GM21381 (cell line): ENCODE results near the gene ALDOB.

ENCODE experiments used
- ATAC-seq: cut with Tn5 transposase; IDR thresholded peaks from one replicate; pipeline ENCODE4 v1.9.1; 2021; ENCODE audit warnings: mild to moderate bottlenecking, moderate library complexity; ENCODE audit not compliant: unreplicated experiment

Gene ALDOB

DNA sequence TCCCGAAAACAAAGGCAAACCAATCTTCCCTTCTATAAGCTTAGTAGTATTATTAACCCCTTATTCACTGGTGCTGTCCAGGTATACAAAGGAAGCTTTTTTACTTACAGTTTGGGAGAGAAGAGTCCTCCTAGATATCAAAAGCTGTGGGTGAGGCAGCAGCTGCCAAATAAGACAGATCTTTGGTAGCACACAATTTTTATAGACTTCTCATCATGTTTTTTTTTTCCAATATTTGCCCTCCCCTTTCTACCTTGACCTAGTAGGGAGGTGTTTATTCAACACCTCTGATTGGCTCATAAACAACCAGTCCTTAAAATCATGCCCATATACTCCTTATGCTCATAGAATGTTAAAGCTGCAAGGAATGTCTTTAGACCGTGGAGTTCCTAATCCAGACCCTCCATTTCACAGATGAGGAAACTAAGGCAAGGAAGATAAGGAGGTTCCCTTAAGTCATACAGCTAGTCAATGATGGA, at the start of gene ALDOB:
Gene ALDOB, minus strand, starts transcription at position 174 of the 479 bp plus-strand sequence. CDS start 4,887 bp downstream, outside the sequence.
- no peak for ATAC-seq

DNA sequence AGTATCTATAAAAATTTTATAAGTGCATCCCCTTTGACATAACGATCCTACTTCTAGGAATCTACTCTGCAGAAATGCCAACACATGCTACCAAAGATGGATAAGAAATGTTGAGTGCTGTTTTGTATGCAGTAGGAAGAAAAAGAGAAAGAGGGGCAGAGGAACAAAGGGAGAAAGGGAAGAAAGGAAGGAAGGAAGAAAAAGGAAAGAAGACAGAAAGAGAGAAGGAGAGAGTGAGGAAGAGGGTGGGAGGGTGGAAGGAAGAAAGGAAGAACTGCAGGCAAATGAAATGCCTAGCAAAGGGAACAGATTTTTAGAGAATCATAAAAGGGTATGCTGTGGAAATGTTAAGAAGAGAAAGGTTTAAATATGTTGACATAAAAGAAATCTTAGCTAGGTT, 48.5 kb upstream of the ALDOB start:
- no peak for ATAC-seq

DNA sequence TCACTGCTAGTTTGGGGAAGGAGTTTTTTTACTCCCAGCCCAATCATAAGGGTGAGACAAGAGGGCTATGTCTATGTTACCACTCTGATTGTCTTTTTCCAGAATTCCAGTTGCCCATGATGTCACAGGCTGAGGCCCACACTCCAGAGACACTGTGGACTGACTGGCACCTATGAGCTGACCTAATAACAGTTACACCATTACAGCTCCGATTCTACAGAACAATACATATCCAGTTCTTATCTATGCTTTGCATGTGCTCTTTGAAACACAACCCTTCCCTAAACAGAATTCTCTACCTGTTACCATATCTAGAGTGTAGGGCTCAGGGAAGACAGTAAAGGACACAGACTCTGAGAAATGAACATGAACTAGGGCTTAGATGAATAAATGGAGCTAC, 45.7 kb upstream of the ALDOB start:
- ATAC-seq: no peak

DNA sequence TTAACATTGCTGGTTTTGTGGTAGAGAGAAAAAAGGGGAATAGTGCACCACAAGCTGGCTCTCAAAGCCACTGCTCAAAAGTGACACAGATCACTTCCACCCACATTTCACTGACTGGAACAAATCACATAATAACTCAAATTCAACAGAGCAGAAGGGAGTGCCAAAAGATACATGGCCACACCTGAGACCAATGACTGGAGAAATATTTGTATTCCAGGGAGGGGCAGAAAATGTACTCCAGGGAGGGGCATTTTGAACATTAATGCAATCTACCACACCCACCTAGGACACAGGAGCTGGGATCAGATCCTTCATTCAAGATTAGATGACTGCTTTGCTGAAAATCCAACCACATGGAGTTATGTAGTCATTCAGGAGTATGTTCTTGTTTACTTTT, 44.8 kb upstream of the ALDOB start:
- no peak for ATAC-seq

DNA sequence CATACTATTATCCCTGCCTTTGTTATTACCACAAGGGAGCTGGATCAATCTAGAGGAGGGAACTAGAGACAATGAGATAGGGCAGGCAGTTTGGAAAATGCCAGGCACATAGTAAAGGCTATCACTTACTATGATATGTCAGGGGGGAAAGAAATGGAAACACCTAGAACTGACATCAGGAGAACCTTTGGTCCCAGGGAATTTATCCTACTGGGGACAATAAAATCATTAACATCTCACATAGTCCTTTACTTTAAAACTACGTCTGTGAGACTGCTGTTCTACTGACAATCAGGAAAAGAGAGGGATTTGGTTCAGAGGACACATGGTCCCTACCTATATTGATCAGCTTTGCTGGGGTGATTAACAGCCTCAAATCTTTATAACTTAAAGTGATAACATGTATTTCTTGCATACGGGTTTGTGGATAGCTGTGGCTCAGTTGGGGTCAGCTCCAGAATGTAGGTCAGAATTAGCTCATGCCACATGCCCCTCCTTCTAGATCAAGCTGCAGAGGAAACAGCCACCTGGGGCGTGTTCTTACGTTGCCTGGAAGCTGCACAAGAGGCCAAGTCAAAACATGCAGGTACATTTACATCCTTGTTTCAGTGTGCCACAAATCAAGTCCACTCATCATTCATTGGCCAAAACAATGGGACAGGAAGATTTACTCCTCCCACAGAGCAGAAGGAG, 43.9 kb upstream of the ALDOB start:
- no peak for ATAC-seq

DNA sequence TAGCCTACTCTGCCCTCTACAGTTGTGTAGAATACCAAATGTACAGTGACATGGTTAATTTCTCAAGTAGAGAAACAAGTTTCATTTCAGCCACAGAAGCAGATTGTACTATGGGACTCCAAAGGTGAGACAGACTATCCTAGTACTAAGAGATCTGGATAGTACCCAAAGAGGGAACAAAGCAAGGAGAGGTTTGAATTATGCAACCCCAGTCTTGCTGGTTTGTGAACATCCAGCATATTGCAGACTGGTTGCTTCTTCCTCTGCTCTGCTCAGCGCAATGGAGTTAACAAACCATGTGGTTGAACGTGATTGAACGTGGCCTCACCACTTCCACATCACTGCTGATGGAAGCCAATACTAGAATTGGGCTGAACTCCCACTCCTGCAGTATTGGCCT, 43.3 kb upstream of the ALDOB start:
- no peak for ATAC-seq

DNA sequence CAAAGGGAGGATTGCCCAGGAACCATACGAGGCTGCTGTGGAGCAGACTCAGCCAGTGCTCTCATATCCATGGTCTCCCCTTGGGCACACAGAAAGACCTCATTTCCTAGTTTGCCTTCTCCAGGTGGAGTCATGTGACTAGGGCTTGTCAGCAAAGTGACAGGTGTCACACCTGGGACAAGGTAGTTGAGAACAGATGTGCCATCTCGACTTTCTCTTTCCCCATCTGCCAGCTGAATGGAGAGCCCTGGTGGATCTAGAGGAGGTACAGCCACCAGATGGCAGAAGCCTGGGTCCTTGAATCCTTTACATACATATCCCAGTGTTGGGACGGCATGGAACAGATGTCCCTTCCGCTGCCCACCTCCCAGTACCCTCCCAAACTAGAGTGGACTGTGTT, 42.9 kb upstream of the ALDOB start:
- no peak for ATAC-seq

DNA sequence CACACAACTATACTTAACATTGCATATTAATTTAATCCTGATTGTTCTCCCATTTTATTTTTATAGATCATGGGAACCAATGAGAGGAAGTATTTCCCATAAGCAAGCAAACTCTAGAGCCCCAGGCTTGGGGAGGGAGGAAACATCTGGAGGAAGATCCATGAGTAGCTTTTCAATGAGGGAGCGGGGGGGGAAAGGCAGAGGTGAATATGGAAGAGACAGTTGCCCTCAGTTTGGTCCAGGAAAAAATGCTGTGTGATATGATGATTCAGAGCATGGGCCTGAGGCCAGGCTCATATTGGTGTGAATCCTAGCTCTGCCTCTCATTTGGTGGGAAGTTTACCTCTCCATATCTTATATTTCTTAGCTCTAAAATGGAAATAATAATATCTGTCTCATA, 42.2 kb upstream of the ALDOB start:
- ATAC-seq: no peak

DNA sequence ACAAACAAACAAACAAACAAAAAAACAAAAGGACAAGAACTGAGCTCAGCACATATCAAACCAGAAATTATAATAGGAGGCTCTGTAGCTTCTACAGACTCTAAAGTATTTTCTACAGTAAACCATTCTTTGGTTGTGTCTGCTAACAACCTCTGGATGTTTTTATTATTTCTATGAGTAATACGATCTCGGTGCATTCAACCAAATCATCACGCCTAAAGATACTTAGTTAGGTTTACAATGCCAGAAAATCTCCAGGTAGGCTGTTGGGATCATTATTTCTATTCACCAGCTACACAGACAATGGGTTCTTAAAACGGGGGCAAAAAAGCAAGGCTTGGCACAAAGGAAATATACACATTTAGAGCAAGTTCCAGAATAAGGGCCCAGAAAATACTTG, 41.6 kb upstream of the ALDOB start:
- no peak for ATAC-seq

DNA sequence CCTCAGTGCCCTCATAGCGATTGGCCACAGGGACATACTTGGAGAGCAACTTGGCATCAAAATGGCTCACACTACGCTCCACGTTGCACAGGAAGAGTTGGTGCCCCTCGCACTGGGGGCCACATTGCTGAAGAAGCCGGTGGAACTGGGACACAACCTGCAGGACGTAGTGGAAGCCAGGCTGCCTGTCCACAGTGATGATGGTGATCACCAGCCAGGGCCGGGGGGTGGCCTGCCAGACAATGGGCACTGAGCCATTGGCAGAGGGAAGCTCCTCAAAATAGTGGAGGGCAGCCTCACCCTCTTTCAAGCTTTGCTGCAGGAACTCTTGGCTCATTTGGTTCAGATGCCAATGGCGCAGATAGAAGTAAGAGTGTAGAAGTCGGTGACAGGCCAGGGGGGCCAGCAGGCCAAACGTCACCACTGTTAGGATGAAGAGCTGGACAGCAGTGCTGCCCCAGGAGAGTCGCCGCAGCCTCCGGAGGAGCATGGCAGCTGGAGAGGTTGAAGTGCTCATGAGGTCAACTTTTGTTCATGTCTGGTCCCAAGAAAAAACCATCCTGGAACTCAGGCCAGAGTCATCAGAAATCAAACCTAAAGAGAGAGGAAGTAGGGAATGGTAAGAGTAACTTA, 41.1 kb upstream of the ALDOB start:
- ATAC-seq: no peak

DNA sequence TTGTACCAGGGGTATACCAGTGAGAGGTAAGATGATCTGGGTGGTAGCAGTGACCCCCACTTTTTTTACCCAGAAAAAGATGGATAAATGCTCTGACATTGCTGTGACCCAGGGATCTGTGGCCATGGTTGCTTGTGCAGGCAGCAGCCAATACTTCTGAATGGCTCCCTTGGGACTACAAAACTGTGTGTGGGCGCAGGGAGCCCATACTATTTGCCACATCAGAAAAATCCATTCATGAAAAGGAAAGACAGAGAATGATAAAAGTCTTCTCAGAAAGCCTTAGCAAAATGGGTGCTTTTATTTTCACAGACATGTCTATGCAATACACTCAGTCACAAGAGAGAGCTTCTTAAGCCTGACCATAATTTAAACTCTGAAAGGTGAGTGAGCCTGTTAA, 37.3 kb upstream of the ALDOB start:
- no peak for ATAC-seq

DNA sequence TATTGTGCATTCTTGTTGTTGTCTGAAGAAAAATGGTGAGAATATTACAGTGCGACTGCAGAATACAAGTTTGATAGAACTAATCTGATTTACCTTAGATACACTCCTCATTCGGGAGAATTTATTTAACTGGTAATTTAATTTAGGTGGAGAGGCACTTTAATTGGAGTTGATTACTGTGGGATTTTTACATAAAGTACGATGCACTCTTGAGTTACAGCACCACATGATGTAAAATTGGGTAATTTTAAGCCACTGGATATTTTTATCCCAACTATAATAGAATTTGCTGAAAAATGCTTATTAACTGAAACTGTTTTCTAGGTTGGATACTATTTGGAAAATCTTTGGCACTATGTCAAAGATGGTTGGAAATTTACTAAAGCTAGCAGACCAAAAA, 35.4 kb upstream of the ALDOB start:
- no peak for ATAC-seq

DNA sequence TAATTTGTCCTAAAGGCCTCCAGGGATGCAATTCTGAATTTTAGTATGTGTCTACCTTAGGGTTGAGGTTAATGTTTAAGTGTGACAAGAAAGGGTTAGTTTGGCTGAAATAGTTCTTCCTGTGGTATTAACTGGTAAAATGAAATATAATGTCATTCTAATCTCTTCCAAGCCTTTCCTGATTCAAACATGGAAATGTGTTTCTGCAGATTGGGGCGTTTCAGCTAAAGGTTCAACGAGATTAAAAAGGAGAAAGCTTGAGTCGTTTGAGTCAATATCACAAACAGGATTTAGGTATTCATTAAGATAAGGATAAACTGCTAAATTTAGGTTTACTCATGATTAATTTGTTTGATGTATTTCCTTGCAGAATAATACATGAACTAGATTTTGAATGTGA, 34.4 kb upstream of the ALDOB start:
- no peak for ATAC-seq

DNA sequence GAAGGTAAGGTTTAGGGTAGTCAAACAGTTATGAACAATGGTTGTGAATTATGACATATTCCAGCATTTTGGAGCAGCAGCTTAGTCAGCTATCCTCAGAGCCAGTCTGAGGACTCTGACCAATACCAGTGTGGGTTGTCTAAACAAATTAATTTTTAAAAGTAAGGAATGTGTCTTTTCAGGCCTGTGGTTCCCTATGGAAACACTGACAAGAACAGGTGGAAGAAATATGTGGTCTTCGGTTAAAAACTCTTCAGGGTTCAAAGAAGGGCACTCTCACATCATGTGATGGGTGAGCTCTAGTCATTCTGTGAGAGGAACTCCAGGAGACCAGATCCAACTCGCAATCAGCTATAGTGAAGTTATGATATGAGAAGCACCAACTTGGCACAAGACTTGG, 33.5 kb upstream of the ALDOB start:
- no peak for ATAC-seq

DNA sequence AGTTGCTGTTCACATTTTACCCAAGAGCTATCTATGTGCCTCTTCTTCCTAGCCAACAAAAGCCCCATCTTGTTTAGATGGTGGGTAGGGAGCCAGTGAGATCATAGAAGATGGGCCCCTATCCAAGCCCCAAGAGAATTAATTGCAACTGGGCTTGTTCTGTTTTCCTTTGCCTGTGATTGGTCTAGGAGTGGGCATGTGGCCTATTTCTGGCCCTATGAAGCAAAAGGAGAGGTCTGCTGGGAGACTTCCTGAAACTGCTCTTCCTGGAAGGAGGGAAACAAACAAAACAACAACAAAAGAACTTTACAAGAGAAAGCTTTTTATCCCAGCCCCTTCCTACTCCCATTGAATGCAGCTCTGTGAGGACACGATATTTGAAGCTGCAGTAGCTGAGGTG, 32.5 kb upstream of the ALDOB start:
- ATAC-seq: no peak

DNA sequence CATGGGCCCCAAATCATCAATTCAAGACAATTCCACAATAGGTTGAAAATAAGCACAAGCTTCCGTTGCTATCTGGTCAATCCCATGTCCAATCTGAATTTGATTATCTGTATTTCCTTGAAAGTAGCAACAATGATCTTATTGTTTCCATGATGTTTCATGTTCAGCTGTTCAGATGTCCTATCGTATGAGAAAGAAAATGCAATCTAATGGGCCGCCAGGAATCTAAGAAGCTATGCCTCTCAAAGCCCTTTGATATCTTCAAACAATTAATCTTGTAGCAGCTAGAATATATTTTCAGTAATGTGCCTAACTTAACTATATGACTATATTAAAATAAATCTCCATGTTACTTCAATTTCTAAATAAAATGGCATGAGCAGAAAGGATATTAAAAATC, 32.1 kb upstream of the ALDOB start:
- ATAC-seq: no peak

DNA sequence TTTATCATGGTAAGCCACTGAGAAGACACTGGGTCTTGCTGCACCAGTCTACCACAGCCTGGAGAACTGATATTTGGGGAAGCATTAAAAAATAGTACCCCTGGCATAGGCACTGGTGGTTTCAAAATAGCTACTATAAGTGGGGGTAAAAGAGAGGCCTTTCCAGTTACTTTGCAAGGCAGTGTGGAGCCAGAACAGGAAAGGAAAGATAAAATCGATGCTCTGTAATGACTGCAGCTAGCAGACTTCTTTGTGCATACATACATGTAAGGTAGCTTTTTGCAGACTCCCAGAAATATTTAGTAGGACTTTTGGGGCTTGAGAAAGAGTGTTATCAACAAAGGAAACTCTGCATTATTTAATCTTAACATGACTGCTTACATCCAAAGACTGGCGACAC, 31.3 kb upstream of the ALDOB start:
- no peak for ATAC-seq

DNA sequence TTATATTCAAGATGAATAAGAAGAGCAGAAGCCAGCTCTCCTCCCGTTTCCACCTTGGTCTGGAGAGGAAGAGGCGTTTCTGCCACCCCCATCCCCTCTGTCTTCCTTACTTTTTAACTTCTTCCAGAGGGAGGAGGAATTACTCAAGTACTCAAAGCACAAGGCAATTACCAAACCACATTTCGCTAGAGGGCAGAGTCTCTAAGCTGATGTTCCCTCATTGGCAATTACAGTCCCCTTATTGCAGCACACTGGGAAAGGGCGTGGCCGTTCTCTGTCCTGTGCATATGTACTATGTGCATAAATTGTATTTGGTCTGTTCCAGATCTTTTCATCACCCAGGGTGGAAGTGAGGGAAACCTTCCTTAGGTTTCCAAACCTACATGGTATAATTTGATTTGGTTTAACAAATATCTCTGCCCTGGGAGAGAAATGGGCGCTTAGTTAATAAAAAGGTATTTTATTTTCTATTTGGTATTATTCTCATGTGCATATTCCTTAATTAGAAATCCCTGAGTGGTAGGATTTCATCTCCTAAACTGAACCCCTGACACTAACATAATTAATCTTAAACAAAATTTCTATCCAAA, 29.8 kb upstream of the ALDOB start:
- ATAC-seq: no peak

DNA sequence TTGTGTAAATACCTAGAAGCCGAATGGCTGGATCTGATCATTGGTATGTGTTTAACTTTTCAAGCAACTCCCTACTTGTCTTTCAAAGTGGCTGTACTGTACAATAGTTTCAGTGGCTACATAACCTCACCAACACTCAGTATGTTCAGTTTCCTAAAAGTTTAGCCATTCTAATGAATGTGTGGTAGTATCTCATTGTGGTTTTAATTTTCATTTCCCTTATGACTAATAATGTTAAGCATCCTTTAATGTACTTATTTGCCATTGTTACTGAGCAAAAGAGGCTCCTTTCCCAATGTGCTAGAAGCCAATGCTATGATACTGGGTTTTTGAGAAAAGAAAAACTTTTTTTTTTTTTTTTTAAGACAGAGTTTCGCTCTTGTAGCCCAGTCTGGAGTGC, 27.8 kb upstream of the ALDOB start:
- no peak for ATAC-seq

DNA sequence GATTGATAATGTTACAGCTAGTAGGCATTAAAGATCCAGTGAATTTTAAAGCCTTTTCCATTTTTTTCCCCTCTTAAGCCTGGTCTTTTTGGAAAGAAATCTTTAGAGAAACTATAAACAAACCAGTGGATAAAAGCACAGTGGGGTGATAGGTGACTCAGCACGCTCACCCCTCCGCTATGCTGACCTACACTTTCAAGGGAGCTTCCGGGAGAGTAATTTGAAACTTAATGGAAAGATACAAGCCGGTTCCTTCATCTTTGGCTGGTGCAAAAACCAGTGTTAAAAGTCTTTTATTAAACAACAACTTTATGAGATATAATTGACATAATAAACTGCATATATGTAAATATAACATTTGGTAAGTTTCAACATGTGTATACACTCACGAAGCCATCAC, 27.0 kb upstream of the ALDOB start:
- ATAC-seq: no peak

DNA sequence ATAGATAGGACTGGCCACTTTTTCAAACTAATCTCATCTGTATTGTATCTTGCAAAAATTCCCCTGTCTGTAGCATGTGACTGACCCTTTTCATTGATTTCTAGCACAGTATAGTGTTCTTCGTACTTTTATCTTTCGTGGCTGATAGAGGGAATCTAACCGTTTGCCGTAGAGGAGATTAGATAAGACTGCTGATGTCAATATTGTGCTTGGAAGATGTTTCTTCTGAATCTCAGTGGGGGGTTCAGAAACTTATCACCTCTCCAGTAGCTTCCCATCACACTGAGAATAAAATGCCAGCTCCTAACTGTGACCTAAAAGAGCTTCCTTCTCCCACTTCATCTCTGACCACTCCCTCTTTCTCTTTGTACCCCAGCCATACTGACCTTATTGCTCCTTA, 25.4 kb upstream of the ALDOB start:
- no peak for ATAC-seq

DNA sequence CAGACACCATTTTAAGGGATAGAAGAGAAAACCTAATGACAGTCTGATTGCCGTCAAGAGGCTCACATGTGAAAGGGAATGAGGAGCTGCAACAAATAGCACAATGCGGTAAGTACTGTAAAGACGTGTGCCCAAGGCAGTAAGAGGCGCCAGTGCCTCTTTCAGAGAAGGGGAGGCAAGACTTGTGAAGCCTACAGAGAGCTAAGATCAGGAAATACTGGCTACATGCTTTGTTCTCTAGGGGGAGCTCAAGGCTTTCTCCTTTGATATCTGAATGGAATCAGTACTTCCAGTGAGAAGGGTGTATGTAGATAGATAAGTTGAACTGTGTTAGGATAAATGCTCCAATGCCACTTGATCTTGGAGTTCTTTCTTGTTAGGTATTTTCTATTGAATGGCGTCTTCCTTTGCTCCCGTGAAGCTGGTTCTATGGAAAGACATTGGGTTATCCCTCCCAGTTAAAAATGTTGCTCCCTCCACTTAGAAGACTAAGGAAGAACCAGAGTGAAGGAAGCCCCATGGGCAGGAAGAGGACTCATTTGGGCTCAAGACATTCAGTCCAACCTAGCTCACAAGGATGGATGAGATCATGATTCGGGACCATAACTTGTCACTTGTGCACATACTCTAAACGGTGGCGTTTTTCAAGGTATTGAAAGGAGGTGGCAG, 23.5 kb upstream of the ALDOB start:
- ATAC-seq: peak; percentile 77
